IMR-90 (cell line): Measurements from ENCODE around the gene PHOX2A. TPM values are rescaled to one million over a fixed set of nuclear protein-coding genes. Genes with fewer than 3 reads are reported as not detected.

Experiments
- ATAC-seq: fragments of 200-7000 bp; cut with Tn5 transposase; 2 replicates; pipeline ENCODE4 v1.9.1; 2020; ENCODE audit warnings: low read depth, mild to moderate bottlenecking, moderate library complexity
- BruUV-seq: library from RNA; stranded (reverse); fragments of 400-500 nt; replicated peaks from 2 replicates; lab custom pipeline; 2021; lab: Mats Ljungman, UMichigan
- CTCF ChIA-PET: fragments of 300-600 bp; formaldehyde crosslinking; extraction: SDS; loops from one replicate; lab custom pipeline; 2021; ENCODE audit warnings: antibody characterized with exemption; lab: Yijun Ruan, JAX
- POLR2A ChIA-PET: fragments of 300-600 bp; sonication (Branson Sonifier 250); formaldehyde crosslinking; loops from one replicate; lab custom pipeline; 2022; ENCODE audit warnings: antibody characterized with exemption; ENCODE audit not compliant: unreplicated experiment; lab: Charles Lee
- DNase-seq: peaks from one replicate; pipeline ENCODE4 v3.0.0; 2013
- H2AFZ ChIP-seq: replicated peaks from 2 replicates; pipeline ENCODE3; 2013; ENCODE audit warnings: low read length, mild to moderate bottlenecking; ENCODE audit not compliant: poor library complexity
- H2AK5ac ChIP-seq: 2 replicates; pipeline ENCODE4 v1.6.1; 2013; ENCODE audit warnings: low read depth, low read length, inconsistent platforms
- H2AK9ac ChIP-seq: replicated peaks from 2 replicates; pipeline ENCODE3; 2013; ENCODE audit warnings: mild to moderate bottlenecking, low read depth, low read length, moderate library complexity; ENCODE audit not compliant: poor library complexity
- H2BK120ac ChIP-seq: 2 replicates; pipeline ENCODE4 v1.6.1; 2013; ENCODE audit warnings: low read depth, low read length, inconsistent platforms
- H2BK15ac ChIP-seq: 3 replicates; pipeline ENCODE4 v1.6.1; 2013; ENCODE audit warnings: low read depth, low read length, inconsistent platforms
- H2BK20ac ChIP-seq: 2 replicates; pipeline ENCODE4 v1.6.1; 2013; ENCODE audit warnings: low read depth, mild to moderate bottlenecking, inconsistent platforms, low read length, moderate library complexity
- H2BK5ac ChIP-seq: 2 replicates; pipeline ENCODE4 v1.6.1; 2013; ENCODE audit warnings: mild to moderate bottlenecking, low read depth, low read length, inconsistent platforms; ENCODE audit not compliant: poor library complexity, severe bottlenecking
- H3K14ac ChIP-seq: replicated peaks from 2 replicates; pipeline ENCODE4 v1.6.1; 2013; ENCODE audit warnings: low read depth, low read length, inconsistent platforms
- H3K18ac ChIP-seq: 2 replicates; pipeline ENCODE4 v1.6.1; 2013; ENCODE audit warnings: low read depth, low read length, control low read depth
- H3K23ac ChIP-seq: 2 replicates; pipeline ENCODE4 v1.6.1; 2013; ENCODE audit warnings: low read depth, low read length, inconsistent platforms
- H3K27ac ChIP-seq: 2 replicates; pipeline ENCODE4 v1.5.1; 2013; ENCODE audit warnings: mild to moderate bottlenecking, control low read depth, low read length; ENCODE audit not compliant: insufficient read depth
- H3K27me3 ChIP-seq: 2 replicates; pipeline ENCODE4 v1.6.1; 2013; ENCODE audit warnings: low read length; ENCODE audit not compliant: control insufficient read depth, insufficient read depth
- H3K36me3 ChIP-seq: 2 replicates; pipeline ENCODE4 v1.6.1; 2013; ENCODE audit warnings: low read length, mixed read lengths; ENCODE audit not compliant: control insufficient read depth, insufficient read depth
- H3K4ac ChIP-seq: 2 replicates; pipeline ENCODE4 v1.6.1; 2013; ENCODE audit warnings: low read depth, low read length, inconsistent platforms
- H3K4me1 ChIP-seq: 2 replicates; pipeline ENCODE4 v1.6.1; 2013; ENCODE audit warnings: low read length, mixed read lengths; ENCODE audit not compliant: control insufficient read depth, insufficient read depth
- H3K4me2 ChIP-seq: 2 replicates; pipeline ENCODE4 v1.6.1; 2013; ENCODE audit warnings: low read depth, mild to moderate bottlenecking, control low read depth, low read length, moderate library complexity
- H3K4me3 ChIP-seq: 2 replicates; pipeline ENCODE4 v1.5.1; 2013; ENCODE audit warnings: low read depth, mild to moderate bottlenecking, control low read depth, low read length, moderate library complexity; ENCODE audit not compliant: insufficient read depth
- H3K56ac ChIP-seq: 2 replicates; pipeline ENCODE4 v1.6.1; 2013; ENCODE audit warnings: low read length, inconsistent platforms; ENCODE audit not compliant: insufficient read depth; ENCODE audit errors: extremely low read depth
- H3K79me1 ChIP-seq, 2 experiments: 2 replicates each; pipeline ENCODE4 v1.6.1; 2013; ENCODE audit warnings: low read length in 2 of 2, inconsistent platforms in 1 of 2, low read depth in 1 of 2
- H3K9ac ChIP-seq: 2 replicates; pipeline ENCODE4 v1.6.1; 2013; ENCODE audit warnings: low read depth, low read length, control low read depth
- H3K9me1 ChIP-seq: 2 replicates; pipeline ENCODE4 v1.6.1; 2013; ENCODE audit warnings: low read length, inconsistent platforms; ENCODE audit not compliant: insufficient read depth
- H3K9me3 ChIP-seq: 2 replicates; pipeline ENCODE4 v1.6.1; 2013; ENCODE audit warnings: low read length; ENCODE audit not compliant: control insufficient read depth, insufficient read depth
- H4K20me1 ChIP-seq: 2 replicates; pipeline ENCODE4 v1.6.1; 2013; ENCODE audit warnings: low read length, inconsistent platforms; ENCODE audit not compliant: insufficient read depth
- H4K5ac ChIP-seq: 2 replicates; pipeline ENCODE4 v1.6.1; 2013; ENCODE audit warnings: mild to moderate bottlenecking, low read depth, low read length, control low read depth
- H4K8ac ChIP-seq, 2 experiments: 2 replicates each; pipeline ENCODE4 v1.6.1; 2013; ENCODE audit warnings: low read depth in 2 of 2, low read length in 2 of 2, control low read depth in 1 of 2, inconsistent platforms in 1 of 2
- H4K91ac ChIP-seq: 2 replicates; pipeline ENCODE4 v1.6.1; 2013; ENCODE audit warnings: low read depth, low read length, inconsistent platforms; ENCODE audit not compliant: insufficient read depth
- BHLHE40 ChIP-seq: fragments of 150-350 bp; IDR thresholded peaks from 2 replicates; pipeline ENCODE4 v1.6.1; 2016; ENCODE audit warnings: mild to moderate bottlenecking, low read depth, low read length
- CEBPB ChIP-seq: IDR thresholded peaks from 2 replicates; pipeline ENCODE4 v1.6.1; 2012; ENCODE audit warnings: low read depth, low read length, improper control_type of control experiment
- CHD1 ChIP-seq: IDR thresholded peaks from 2 replicates; pipeline ENCODE4 v1.6.1; 2012; ENCODE audit warnings: low read depth, low read length, improper control_type of control experiment
- FOS ChIP-seq: fragments of 150-350 bp; IDR thresholded peaks from 2 replicates; pipeline ENCODE4 v1.6.1; 2016; ENCODE audit warnings: low read depth, low read length
- MAFK ChIP-seq: IDR thresholded peaks from 2 replicates; pipeline ENCODE4 v1.6.1; 2012; ENCODE audit warnings: low read depth, low read length, improper control_type of control experiment
- MAZ ChIP-seq: IDR thresholded peaks from 2 replicates; pipeline ENCODE4 v1.6.1; 2012; ENCODE audit warnings: low read depth, mild to moderate bottlenecking, low read length, improper control_type of control experiment, moderate library complexity, borderline replicate concordance
- MXI1 ChIP-seq: IDR thresholded peaks from 2 replicates; pipeline ENCODE4 v1.6.1; 2012; ENCODE audit warnings: low read depth, mild to moderate bottlenecking, low read length, moderate library complexity, borderline replicate concordance
- NFE2L2 ChIP-seq: fragments of 150-350 bp; IDR thresholded peaks from 2 replicates; pipeline ENCODE4 v1.6.1; 2016; ENCODE audit warnings: low read depth, mild to moderate bottlenecking, low read length
- POLR2A ChIP-seq: IDR thresholded peaks from 2 replicates; pipeline ENCODE4 v1.6.1; 2012; ENCODE audit warnings: mild to moderate bottlenecking, low read depth, low read length
- RAD21 ChIP-seq: IDR thresholded peaks from 2 replicates; pipeline ENCODE4 v1.6.1; 2012; ENCODE audit warnings: low read length, improper control_type of control experiment
- RCOR1 ChIP-seq: IDR thresholded peaks from 2 replicates; pipeline ENCODE4 v1.6.1; 2012; ENCODE audit warnings: mild to moderate bottlenecking, low read length, improper control_type of control experiment; ENCODE audit not compliant: insufficient replicate concordance
- RFX5 ChIP-seq: IDR thresholded peaks from 2 replicates; pipeline ENCODE4 v1.8.0; 2012; ENCODE audit warnings: low read depth, mild to moderate bottlenecking, low read length, moderate library complexity
- SMC3 ChIP-seq: fragments of 150-350 bp; IDR thresholded peaks from 2 replicates; pipeline ENCODE4 v1.6.1; 2016; ENCODE audit warnings: low read depth, mild to moderate bottlenecking, antibody characterized with exemption, low read length, moderate library complexity
- WGBS, 2 experiments: methylation state at CpG; one replicate each; pipeline versions ENCODE4 v1.1.5 to v1.1.7; 2013; ENCODE audit warnings: missing lambda C conversion rate in 2 of 2; ENCODE audit not compliant: insufficient read length in 1 of 2; ENCODE audit errors: extremely low coverage in 2 of 2; 5-methylcytosine and 5-hydroxymethylcytosine counted together
- dilution Hi-C: fragments of 300-500 bp; cut with HindIII; formaldehyde crosslinking; loops from one replicate; pipeline ENCODE4 v1.14.3; 2018; ENCODE audit warnings: low sequenced_read_pairs; ENCODE audit not compliant: unreplicated experiment
- in situ Hi-C: fragments of 300-500 bp; cut with MboI; formaldehyde crosslinking; loops from 3 replicates; pipeline ENCODE4 v1.14.3; 2019; ENCODE audit warnings: low sequenced_read_pairs, inconsistent platforms, mixed read lengths
- intact Hi-C: fragments of 100-400 bp; cut with micrococcal nuclease; formaldehyde crosslinking; loops from 2 replicates; pipeline ENCODE4 v1.10.0; 2022
- polyA plus RNA-seq, 3 experiments: library from polyadenylated mRNA; depleted of rRNA; stranded (reverse); fragments of >200 nt; gene quantifications; 2 replicates each; pipeline ENCODE4 v1.2.3, GENCODE V29; 2012; ENCODE audit warnings: low replicate concordance in 1 of 3
- total RNA-seq: library from RNA; depleted of rRNA; stranded (reverse); fragments of >200 nt; gene quantifications from 2 replicates; pipeline ENCODE4 v1.2.3, GENCODE V29; 2012
- TF ChIP-seq, protein P1 (sequence below): fragments of 150-350 bp; IDR thresholded peaks from 2 replicates; pipeline ENCODE4 v1.6.1; 2017; ENCODE audit warnings: mild to moderate bottlenecking, antibody characterized with exemption, low read length, low read depth
- TF ChIP-seq, protein P2 (sequence below): fragments of 150-350 bp; IDR thresholded peaks from 2 replicates; pipeline ENCODE4 v1.6.1; 2016; ENCODE audit warnings: low read depth, mild to moderate bottlenecking, low read length, moderate library complexity, borderline replicate concordance
- TF ChIP-seq, protein P3 (sequence below): conservative IDR thresholded peaks from 2 replicates; pipeline ENCODE4 v1.5.1; 2012; ENCODE audit warnings: mild to moderate bottlenecking, low read depth, low read length, improper control_type of control experiment

The PHOX2A gene
- total and polyA plus RNA-seq, 2 of the 4 experiments (the other 2 are of a cell fraction), result not detected

DNA sequence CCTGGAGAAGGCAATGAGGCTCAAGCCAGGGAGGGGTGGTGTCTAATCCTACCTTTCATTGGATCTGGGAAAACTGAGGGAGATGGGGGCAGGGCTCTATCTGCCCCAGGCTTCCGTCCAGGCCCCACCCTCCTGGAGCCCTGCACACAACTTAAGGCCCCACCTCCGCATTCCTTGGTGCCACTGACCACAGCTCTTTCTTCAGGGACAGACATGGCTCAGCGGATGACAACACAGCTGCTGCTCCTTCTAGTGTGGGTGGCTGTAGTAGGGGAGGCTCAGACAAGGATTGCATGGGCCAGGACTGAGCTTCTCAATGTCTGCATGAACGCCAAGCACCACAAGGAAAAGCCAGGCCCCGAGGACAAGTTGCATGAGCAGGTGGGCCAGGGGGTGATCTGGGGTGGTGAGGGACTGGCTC lies 52.0 kb downstream of the PHOX2A start, which contains the start of gene FOLR1:
FOLR1 (plus strand) TSS at position 180 of the 421 bp plus-strand sequence; CDS start at position 214, 34 bp downstream.
- Histone ChIP-seq H4K91ac (no peak within 1 kb of the TSS), H3K36me3 (no peaks in the 10 kb centered on the region), H3K9ac (no peak within 1 kb of the TSS), H2AFZ (peak within 1 kb of the TSS; percentile 61), H3K14ac (no peak within 1 kb of the TSS), H3K4ac (no peak within 1 kb of the TSS), H3K4me2 (no peak within 1 kb of the TSS), H3K27ac (no peak within 1 kb of the TSS), H3K27me3 (peaks cover 12% of the 10 kb centered on the region; the same call in 1 of the 2 replicates), H2BK5ac (no peak within 1 kb of the TSS), H4K8ac (no peak within 1 kb of the TSS), H2BK15ac (no peak within 1 kb of the TSS), H2BK20ac (no peak within 1 kb of the TSS), H3K9me3 (no peaks in the 10 kb centered on the region), H3K4me3 (no peak within 1 kb of the TSS), H2AK9ac (no peak within 1 kb of the TSS), H3K18ac (no peak within 1 kb of the TSS), H2AK5ac (no peak within 1 kb of the TSS), H4K20me1 (no peaks in the 10 kb centered on the region), H3K9me1 (no peaks in the 10 kb centered on the region), H3K23ac (no peak within 1 kb of the TSS), H4K5ac (no peak within 1 kb of the TSS), H3K79me1 (no peaks in the 10 kb centered on the region), H2BK120ac (no peak within 1 kb of the TSS), H3K56ac (no peak within 1 kb of the TSS), H3K4me1 (no peaks in the 10 kb centered on the region)
- in situ Hi-C loops (no loop called here), intact Hi-C loops (no loop called here), dilution Hi-C loops (no loop called here)
- 50% methylated on average over 1 of the region's 5 CpGs; no CpG with 5 or more reads in 1 of the 2 experiments for WGBS, 2 experiments
- no TSS peak for BruUV-seq
- DNase-seq (no peak), ATAC-seq (no peak)
- TF ChIP-seq RFX5 (no peak), BHLHE40 (no peak), SMC3 (no peak), FOS (no peak), MAZ (no peak), RAD21 (no peak), MAFK (no peak), CHD1 (no peak), RCOR1 (no peak), NFE2L2 (no peak), CEBPB (no peak), MXI1 (no peak), POLR2A (no peak)
- TF ChIP-seq, protein P1, sequence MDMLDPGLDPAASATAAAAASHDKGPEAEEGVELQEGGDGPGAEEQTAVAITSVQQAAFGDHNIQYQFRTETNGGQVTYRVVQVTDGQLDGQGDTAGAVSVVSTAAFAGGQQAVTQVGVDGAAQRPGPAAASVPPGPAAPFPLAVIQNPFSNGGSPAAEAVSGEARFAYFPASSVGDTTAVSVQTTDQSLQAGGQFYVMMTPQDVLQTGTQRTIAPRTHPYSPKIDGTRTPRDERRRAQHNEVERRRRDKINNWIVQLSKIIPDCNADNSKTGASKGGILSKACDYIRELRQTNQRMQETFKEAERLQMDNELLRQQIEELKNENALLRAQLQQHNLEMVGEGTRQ, result no peak
- TF ChIP-seq, protein P2, sequence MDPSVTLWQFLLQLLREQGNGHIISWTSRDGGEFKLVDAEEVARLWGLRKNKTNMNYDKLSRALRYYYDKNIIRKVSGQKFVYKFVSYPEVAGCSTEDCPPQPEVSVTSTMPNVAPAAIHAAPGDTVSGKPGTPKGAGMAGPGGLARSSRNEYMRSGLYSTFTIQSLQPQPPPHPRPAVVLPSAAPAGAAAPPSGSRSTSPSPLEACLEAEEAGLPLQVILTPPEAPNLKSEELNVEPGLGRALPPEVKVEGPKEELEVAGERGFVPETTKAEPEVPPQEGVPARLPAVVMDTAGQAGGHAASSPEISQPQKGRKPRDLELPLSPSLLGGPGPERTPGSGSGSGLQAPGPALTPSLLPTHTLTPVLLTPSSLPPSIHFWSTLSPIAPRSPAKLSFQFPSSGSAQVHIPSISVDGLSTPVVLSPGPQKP, result no peak
- TF ChIP-seq, protein P3, sequence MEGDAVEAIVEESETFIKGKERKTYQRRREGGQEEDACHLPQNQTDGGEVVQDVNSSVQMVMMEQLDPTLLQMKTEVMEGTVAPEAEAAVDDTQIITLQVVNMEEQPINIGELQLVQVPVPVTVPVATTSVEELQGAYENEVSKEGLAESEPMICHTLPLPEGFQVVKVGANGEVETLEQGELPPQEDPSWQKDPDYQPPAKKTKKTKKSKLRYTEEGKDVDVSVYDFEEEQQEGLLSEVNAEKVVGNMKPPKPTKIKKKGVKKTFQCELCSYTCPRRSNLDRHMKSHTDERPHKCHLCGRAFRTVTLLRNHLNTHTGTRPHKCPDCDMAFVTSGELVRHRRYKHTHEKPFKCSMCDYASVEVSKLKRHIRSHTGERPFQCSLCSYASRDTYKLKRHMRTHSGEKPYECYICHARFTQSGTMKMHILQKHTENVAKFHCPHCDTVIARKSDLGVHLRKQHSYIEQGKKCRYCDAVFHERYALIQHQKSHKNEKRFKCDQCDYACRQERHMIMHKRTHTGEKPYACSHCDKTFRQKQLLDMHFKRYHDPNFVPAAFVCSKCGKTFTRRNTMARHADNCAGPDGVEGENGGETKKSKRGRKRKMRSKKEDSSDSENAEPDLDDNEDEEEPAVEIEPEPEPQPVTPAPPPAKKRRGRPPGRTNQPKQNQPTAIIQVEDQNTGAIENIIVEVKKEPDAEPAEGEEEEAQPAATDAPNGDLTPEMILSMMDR, result no peak
- ChIA-PET POLR2A (no interaction called here), CTCF (no interaction called here)
